ENCODE data around the gene ARHGEF38.

The ARHGEF38 gene

GRCh38 chr4:105619188-105619931 lies 66.9 kb downstream of the ARHGEF38 start:
- DNase-seq = no peak

DNA sequence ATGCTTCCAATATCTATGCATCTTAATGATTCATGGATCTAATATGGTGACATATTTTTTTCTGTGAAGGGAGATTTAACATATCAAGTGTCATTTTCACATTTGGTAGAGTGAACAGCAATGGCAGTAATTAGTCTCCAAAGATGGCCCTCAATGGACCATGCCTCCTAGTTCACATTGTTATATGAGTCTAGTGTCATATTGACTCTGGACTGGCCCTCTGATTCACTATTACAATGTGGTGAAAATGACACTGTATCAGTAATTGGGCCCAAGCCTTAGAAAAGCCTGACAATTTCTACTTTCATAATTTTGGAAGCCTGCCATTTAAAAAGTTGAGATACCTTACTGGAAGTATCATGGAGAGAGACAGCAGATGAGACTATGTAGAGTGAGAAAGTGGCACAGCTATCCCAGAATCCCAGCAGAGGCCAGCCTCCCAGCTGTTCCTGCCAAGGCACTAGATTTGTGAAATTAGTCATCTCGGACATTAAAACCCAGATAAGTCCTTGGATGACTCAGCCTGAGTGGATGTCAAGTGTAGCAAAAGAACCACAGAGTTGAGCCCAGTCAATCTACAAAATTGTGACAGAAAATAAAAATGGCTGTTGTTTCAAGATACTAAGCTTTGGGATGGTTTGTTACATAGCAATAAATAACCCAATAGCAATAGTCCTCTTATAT lies 68.4 kb downstream of the ARHGEF38 start:
- no peak for DNase-seq

DNA sequence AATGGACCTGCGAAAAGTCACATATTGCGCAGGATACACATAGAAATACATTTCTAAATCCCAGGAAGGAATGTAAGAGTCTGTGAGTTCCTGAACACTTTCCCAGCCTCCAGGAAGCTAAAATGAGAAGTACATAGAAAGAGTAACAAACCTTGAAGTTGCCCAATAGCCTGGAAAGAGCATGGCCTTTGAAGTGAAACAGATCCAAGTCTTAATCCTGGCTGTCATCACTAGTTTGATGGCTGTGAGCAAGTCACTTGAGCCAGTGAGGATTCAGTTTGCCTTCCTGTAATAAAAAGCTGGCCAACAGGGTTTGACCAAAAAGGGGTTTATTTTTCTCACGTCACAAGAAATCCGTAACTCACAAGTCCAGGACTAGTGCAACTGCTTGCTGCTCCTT lies 69.8 kb downstream of the ARHGEF38 start:
- no peak for DNase-seq

DNA sequence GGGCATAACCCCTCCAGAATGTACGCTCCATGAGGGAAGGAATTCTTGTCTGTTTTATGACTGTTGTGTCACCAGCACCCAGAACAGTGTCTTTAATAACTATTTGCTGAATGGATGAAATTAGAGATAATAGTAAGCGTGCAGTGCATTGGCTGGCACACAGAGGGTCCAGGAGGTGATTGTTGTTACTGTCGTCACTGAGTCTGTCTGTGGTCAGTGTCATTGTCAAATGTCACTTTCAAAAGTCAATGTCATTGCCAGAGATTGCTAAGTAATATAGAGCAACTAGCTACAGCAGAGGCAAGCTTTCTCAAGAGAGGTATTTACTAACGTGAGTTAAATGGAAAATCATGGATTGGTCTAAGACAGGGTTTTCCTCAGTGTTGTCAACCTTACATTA lies 70.7 kb downstream of the ARHGEF38 start:
- no peak for DNase-seq

- DNase-seq = no peak
Observed at GRCh38 chr4:105624530-105624929, 72.1 kb downstream of the ARHGEF38 start.

- no peak for DNase-seq
Observed at GRCh38 chr4:105625214-105625613, 72.8 kb downstream of the ARHGEF38 start.

DNA sequence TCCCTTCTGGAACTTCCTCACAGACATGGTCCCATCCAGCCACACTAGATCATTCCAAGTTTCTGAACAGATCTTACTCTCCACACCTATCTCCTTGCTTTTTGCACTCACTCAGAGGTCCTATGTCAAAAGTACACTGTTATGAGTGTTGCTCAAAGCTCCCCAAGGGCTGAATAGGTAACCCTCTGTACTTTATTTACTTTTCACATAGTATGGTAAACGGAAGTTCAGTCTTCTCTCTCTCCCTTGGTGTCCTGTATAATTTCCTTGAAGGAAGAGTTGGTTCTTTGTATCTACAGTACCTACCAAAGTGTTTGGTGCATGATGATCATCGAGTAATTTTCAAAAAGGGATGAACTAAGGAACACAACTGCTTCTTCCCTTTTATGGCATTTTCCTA lies 74.4 kb downstream of the ARHGEF38 start:
- no peak for DNase-seq

- no peak for DNase-seq
Observed at GRCh38 chr4:105627620-105628019, 75.2 kb downstream of the ARHGEF38 start.

DNA sequence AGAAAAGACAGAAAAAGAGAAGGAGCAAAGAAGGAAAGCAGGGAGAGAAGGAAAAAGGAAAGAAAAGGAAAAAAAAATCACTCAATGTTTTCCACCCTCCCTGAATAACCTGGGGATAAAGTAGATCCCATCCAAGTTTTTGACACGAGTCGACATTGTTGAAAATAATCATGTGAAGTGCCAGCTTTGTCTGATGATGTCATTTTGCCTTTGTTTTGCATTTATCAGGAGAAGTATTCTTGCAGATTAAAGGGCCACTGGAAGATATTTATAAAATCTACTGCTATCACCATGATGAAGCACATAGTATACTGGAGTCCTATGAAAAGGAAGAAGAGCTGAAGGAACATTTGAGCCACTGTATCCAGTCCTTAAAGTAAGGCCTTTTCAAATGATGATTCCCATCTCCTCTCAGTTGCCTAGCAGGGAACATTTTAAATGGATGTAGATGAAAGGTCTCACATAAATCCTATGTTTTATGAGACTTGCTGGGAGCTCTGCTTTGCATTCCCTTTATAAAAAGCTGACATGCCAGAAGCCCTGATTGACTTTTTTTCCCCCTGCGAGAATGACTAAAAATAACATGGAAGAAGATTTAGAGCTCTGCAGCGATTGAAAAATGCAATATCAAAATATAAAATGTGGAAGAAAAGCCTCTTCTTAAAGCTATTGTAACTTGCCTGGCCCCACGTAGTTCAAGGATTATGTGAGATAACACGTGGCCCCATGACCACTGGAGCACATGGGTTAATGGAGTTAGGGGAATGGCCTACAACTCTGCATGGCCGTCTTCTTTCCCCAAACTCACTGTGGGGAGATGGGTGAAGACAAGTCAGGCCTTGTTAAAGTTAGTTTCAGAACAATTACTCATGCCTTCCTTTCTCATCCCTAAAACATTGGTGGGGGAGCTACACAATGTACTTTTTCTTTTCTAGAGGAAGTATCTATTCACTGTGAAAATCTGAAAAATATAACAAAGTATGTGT lies 78.5 kb downstream of the ARHGEF38 start:
- DNase-seq = no peak

DNA sequence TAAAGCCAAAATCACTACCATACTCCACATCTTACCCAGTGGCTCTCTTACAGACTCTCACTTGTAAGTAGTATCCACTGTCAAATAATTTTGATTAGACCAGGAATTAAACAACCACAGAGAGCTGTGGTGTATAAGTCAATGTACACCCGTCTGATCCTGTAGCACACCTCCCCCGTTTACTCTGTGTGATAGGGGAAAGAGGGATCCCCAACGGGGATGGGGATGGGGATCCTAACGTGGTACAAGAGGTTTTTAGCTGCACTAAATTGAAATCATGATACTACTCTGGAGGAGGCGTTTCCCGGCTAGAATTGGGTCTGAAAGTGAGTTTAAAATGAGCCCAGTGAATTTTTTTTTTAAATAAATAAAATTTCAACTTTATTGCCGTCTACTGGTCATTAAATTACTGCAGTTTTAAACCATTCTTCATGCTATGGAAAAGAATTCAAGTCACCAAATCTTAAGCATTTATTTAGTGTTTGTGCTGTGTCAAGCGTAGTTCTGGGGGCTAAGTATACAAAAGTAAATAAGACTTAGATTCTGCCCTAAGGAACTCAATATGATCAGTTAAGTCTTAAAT lies 79.5 kb downstream of the ARHGEF38 start:
- DNase-seq = no peak

GRCh38 chr4:105632599-105632998 lies 80.2 kb downstream of the ARHGEF38 start:
- no peak for DNase-seq

- no peak for DNase-seq
Observed at GRCh38 chr4:105633241-105633640, 80.8 kb downstream of the ARHGEF38 start.

DNA sequence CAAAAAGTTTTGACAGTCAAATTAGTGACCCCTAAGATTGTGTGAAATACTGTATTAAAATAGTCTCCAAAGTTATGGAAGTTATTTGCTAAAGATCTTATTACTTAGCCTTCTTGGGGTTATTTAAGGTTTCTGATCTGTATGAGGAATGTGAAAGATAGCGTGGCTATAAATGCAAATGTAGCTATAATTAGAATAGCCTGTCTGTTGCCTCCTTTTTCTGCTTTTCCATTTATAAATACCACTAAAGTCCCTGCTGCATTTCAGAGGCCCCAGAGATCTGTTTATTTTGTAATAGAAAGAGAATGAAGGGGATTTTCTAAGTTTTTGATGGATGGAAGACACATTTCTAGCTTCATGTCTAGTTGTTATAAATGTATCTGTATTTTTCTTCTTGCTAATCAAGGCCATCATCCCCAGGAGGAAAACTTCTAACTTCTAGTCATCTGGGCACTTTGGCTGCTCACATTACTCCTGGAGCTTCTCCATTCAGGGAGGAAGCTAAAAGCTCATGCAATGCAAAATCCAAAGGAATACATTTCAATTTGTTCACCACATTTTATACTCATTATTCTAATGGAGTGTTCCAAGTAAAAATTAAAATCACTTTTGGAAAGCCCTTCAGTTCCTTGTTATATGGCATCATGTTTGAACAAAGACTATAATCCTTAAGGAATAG lies 82.1 kb downstream of the ARHGEF38 start:
- DNase-seq = no peak

- DNase-seq = no peak
Observed at GRCh38 chr4:105637408-105638176, 85.2 kb downstream of the ARHGEF38 start.

DNA sequence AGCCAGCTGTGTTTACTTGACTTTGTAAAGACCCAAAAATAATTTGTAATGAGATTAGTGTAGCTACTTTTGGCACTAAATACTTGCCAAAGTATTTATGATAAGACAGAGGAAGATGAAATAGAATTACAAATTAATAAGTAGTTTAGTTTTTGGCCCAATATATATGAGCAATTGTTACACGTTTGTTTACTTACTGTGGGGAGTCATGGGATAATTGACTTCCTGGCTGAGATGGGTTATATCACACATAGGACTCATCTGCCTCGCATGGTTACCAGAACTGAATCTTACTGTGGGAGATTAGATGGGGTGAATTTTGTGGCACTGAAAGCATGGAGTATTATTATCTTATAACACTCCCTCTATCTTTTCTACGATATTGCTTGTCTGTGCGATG lies 89.4 kb downstream of the ARHGEF38 start:
- DNase-seq = no peak

- no peak for DNase-seq
Observed at GRCh38 chr4:105644257-105644656, 91.8 kb downstream of the ARHGEF38 start.

- DNase-seq = no peak
Observed at GRCh38 chr4:105645440-105645839, 93.0 kb downstream of the ARHGEF38 start.

DNA sequence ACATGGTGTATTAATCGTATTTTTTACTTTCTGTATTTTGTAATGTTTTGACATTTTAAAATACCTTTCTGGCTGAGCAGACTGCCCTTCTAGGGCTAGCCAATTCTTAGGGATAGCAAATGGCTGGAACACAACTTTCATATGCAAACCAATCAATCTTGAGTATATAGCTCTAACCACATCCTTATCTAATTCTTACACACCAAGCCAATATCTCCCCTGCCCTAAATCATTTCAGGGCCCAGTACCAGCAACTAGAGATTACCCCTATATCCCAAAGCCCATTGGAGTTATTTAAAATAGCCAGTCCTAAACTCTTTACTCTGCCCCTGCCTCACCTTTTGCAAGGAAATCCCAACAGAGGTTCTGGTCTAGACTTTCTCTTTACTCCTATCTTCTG lies 97.8 kb downstream of the ARHGEF38 start:
- no peak for DNase-seq

DNA sequence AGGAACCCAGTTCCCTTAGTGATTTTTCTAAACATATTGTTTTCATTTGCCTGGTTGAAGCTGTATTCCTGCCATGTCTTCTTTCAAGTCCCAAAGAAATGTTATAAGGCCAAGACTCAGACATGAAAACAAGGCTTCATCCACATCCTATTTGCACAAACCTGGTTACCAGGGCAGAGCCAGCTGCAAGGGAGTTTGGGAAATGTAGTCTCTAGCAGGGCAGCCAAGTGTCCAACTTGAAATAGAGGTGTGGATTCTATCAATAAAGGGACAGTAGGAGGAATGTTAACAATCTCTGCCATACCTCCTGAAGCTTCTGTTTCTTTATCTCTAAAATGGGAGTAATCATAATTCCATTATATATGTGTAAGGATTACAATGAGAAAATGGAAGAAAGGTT lies 99.5 kb downstream of the ARHGEF38 start:
- DNase-seq = no peak

GRCh38 chr4:105652286-105652888 lies 100.0 kb downstream of the ARHGEF38 start:
- DNase-seq = no peak

DNA sequence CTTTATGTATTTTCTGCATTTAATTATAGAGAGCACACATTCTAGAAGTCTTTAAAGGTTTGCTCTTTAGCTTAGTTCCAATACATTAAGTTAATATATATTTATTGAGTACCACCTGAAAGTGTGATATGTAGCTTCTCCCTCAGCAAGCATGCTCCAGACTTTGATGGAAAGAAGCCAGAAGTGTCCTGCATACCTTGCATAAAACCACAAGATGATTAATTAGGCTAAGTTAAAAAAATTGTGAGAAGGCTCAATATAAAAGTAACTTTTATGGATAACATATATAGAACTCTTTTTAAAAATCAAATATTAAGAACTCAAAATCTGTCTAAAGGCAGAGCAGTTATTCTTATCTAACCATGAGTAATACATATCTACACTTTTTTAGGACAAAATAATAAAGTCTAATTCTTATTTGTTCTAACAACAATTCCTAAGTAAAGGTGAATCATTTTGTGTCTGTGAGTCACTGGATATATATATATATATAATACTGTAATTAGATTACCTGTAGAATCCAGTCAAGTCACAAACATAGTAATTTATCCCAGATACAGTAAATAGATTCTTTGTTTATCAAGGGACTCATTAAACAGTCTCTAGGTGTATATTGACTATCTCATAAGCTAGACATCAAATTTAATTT lies 104.8 kb downstream of the ARHGEF38 start:
- DNase-seq = no peak

Measured in CD4-positive, alpha-beta T cell treated with Interleukin-15 for 1 hour (primary cell).